Thyroid gland (tissue), 4 donors: ENCODE data around the gene NIPAL3.

Experiments used
- POLR2A ChIP-seq, 2 donors: fragments of 450-650 bp; IDR thresholded peaks; one replicate each; pipeline ENCODE4 v1.6.1; 2017; ENCODE audit warnings: antibody characterized with exemption in 2 of 2, mild to moderate bottlenecking in 2 of 2, moderate library complexity in 1 of 2
- TF ChIP-seq, protein P1 (sequence below), 6 experiments: fragments of 200-600 bp in 3 of 6; fragments of 450-650 bp in 3 of 6; sonication (generic) in 3 of 6; IDR thresholded peaks; one replicate each; pipeline ENCODE4 v1.5.1; 2016 to 2019; ENCODE audit warnings: antibody characterized with exemption in 6 of 6, mild to moderate bottlenecking in 2 of 6, inconsistent platforms in 1 of 6, moderate library complexity in 1 of 6

GRCh38 chr1:24387636-24388175 is 27.9 kb upstream of the NIPAL3 start:
- no peak for TF ChIP-seq POLR2A (IDR thresholded peaks at IDR 0.05)
- TF ChIP-seq, protein P1, sequence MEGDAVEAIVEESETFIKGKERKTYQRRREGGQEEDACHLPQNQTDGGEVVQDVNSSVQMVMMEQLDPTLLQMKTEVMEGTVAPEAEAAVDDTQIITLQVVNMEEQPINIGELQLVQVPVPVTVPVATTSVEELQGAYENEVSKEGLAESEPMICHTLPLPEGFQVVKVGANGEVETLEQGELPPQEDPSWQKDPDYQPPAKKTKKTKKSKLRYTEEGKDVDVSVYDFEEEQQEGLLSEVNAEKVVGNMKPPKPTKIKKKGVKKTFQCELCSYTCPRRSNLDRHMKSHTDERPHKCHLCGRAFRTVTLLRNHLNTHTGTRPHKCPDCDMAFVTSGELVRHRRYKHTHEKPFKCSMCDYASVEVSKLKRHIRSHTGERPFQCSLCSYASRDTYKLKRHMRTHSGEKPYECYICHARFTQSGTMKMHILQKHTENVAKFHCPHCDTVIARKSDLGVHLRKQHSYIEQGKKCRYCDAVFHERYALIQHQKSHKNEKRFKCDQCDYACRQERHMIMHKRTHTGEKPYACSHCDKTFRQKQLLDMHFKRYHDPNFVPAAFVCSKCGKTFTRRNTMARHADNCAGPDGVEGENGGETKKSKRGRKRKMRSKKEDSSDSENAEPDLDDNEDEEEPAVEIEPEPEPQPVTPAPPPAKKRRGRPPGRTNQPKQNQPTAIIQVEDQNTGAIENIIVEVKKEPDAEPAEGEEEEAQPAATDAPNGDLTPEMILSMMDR (IDR thresholded peaks at IDR 0.05), result no peak
